GM12801 (cell line): ENCODE measurements around the gene ARMH3.

Experiments
- TF ChIP-seq, protein P1 (sequence below): IDR thresholded peaks from one replicate; pipeline ENCODE4 v1.5.1; 2011; ENCODE audit warnings: control low read depth; ENCODE audit not compliant: insufficient read length; ENCODE audit errors: extremely low read depth

The ARMH3 gene

DNA sequence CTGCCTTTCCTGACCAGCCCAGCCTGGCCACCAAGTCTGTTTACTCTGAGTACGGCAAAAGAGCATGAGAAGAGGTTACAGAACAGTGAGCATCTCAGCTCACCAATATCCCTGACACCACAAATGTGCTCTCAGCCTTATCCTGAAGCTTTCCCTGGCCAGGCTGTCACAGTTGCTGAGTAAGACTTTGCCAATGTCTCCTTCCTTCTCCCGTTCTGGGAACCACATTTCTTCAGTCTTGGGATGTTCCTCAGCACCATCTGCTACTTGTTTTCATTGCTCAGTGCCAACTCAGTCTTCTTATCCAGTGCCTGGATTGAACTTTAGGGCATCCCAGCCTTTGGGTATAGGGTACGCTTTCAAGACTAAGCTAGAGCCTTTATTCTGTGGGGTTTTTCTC is 205.2 kb downstream of the ARMH3 start:
- TF ChIP-seq, protein P1, sequence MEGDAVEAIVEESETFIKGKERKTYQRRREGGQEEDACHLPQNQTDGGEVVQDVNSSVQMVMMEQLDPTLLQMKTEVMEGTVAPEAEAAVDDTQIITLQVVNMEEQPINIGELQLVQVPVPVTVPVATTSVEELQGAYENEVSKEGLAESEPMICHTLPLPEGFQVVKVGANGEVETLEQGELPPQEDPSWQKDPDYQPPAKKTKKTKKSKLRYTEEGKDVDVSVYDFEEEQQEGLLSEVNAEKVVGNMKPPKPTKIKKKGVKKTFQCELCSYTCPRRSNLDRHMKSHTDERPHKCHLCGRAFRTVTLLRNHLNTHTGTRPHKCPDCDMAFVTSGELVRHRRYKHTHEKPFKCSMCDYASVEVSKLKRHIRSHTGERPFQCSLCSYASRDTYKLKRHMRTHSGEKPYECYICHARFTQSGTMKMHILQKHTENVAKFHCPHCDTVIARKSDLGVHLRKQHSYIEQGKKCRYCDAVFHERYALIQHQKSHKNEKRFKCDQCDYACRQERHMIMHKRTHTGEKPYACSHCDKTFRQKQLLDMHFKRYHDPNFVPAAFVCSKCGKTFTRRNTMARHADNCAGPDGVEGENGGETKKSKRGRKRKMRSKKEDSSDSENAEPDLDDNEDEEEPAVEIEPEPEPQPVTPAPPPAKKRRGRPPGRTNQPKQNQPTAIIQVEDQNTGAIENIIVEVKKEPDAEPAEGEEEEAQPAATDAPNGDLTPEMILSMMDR = no peak

DNA sequence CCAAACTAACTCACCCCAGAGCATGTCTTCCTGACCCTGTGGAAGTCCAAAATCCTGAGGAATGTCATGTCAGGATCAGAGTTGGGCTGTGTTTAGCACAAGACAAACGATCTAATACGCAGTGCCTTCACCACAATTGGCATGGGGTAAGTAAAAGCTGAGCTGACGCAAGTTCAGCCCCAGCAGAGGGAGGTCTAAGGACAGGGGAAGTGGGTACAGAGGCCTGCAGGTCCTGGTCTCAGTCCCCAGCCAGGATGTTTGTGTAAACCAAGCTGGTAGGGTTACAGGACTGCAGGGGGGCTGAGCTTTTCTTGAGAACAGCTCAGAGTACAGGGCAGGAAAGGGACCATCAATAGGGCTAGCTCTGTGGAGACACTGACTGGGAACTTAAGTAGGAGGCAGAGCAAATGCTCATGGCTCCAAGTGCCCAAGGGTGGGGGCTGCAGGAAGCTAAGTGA is 207.1 kb downstream of the ARMH3 start:
- TF ChIP-seq, protein P1 = no peak

DNA sequence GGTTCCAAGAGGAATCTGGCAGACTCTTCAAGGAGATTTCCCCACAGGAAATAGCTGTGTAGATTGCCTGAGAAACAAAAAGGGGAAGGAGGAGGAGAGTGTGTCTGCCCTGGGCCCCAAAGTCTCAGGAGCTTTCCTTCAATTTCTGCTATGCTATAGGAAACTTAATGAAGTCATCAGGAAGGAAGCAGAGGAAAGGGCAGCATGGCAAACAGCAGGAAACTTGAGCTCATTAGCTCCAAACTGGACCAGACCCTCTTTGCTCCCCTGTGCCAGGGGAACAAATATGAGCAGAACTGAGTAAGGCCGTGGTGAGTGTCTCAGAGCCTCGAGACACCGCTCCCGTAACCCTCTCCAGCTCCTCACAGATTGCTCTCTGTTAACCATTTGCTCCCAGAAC is 207.6 kb downstream of the ARMH3 start:
- TF ChIP-seq, protein P1 = no peak

DNA sequence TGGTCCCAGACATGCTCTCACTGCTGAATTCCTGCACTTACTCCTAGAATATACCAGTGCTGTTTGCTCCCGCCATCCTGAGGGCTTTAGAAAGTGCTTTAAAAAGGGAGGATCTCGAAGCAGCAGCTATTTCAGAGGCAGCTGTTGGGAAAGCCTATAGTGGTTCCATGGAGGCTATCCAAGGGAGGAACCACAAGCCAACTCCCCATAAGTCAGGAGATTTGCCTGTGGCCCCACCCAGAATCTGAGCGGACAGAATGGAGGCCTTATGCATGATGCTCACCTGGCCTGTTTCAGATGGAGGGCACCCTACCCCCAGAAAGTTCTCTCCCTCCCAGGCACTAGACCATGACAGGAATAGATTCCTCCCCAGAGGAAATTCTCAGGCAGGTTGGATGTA is 210.1 kb downstream of the ARMH3 start:
- TF ChIP-seq, protein P1 = no peak

DNA sequence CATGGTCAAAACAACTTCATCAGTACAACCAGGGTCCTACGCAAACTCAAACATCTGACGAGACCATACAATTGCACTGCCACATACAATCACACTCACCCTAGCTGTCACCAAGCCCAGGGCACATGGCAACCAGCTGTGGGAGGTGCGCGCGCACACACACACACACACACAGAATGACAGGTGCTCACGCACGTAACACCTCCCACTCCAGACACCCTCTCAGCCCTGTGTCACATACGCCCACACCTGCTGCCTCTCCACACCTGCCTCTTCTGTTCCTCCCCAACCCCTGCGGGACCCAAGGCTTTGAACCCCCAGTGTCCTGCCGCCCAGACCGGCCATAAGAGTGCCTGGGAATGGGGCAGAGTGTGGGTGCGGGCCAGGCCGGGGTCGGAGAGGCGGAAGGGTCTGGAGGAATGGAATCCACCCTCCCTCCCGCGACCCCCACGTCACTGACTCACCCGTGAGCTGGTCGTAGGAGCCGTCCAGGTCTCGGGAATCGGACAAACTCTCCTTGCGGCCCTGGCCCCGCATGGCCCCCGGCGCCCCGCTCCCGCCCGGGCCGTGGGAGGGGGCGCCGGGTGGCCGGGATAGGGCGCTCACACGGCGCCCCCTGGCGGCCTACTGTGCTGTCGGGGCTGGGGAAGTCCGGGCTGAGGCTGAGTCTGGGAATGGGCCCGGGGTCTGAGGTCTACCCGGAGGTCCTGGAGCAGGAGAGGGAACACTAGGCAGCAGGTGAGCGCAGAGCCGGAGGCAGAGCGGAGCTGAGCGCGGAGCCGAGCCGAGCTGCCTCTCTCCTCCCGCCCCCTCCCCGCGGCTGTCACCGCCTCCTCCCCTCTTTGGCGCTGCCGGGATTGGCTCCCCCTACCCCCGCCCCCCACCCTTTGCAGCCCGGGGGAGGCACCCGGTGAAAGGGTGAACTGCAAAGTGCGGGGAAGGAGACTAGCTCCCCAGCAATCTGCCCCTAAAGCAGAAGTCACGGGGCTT is 212.6 kb downstream of the ARMH3 start, which contains the start of gene KCNIP2:
KCNIP2 (minus strand) TSS at position 769 of the 990 bp plus-strand sequence; CDS start at position 537, 232 bp downstream.
- TF ChIP-seq, protein P1 = no peak

DNA sequence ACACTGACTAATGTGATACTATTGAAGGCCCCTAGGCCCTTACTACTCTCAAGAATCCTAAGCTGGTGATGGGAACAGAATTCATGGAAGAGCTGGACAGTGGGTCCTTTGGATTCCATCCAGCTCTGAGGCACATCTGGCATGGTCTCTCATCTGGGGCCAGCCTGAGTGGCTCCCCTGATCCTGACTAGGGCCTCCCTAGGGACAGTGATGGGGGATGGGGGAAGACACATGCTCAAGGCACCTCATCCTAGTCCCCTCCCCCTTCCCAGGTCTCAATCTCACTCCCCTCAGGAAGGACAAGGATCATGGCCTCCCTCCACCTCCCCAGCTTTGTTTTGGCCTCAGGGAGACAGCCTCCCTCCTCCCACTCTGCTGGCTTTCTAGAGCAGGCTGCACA is 214.1 kb downstream of the ARMH3 start:
- TF ChIP-seq, protein P1 = no peak

DNA sequence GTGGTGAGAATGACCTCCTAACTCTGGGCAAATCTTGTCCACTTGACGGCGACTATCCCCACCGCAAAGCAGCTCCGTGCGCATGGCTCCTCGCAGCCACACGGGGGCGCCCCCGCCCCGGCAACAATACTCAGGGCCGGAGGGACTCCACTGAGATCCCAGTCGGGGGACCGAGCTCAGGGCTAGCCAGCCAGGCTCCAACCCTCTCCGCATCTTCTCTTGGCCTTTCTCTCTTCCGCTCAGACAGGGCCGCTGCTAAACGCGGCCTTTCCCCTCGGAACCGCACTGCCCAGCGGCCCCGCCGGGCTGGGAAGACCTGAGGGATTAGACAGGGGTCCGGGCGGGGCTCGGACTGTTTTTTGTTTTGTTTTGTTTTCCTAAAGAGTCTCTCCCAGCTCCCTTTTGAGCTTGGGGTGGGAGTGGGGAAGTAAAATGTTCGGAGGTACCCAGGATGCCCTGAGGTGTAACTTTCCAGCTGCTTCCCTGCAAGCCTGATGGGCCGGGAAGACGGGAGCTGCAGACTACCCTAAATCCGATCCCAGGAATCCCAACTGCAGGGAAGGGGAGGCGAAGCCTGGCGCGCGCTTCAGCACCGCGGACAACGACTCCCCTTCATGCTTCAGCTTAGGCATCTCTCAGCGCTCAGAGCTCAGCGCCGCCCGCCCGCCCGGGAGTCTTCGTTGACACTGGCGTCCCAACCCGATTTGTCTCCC is 215.1 kb downstream of the ARMH3 start:
- TF ChIP-seq, protein P1 = peak; percentile 76
